Esophagus squamous epithelium (tissue), 4 donors: ENCODE results near the gene MAP7D1.

Source experiments
- POLR2A ChIP-seq, 4 donors: fragments of 450-650 bp; IDR thresholded peaks; one replicate each; pipeline ENCODE4 v1.6.1; 2017; ENCODE audit warnings: antibody characterized with exemption in 4 of 4, mild to moderate bottlenecking in 4 of 4, moderate library complexity in 3 of 4
- TF ChIP-seq, protein P1 (sequence below), 6 experiments: fragments of 450-650 bp in 4 of 6; fragments of 200-600 bp in 2 of 6; sonication (generic) in 2 of 6; IDR thresholded peaks; one replicate each; pipeline ENCODE4 v1.5.1; 2016 to 2019; ENCODE audit warnings: antibody characterized with exemption in 6 of 6, mild to moderate bottlenecking in 4 of 6, moderate library complexity in 4 of 6

GRCh38 chr1:36211307-36211706 is 55.3 kb downstream of the MAP7D1 start:
- TF ChIP-seq, protein P1, sequence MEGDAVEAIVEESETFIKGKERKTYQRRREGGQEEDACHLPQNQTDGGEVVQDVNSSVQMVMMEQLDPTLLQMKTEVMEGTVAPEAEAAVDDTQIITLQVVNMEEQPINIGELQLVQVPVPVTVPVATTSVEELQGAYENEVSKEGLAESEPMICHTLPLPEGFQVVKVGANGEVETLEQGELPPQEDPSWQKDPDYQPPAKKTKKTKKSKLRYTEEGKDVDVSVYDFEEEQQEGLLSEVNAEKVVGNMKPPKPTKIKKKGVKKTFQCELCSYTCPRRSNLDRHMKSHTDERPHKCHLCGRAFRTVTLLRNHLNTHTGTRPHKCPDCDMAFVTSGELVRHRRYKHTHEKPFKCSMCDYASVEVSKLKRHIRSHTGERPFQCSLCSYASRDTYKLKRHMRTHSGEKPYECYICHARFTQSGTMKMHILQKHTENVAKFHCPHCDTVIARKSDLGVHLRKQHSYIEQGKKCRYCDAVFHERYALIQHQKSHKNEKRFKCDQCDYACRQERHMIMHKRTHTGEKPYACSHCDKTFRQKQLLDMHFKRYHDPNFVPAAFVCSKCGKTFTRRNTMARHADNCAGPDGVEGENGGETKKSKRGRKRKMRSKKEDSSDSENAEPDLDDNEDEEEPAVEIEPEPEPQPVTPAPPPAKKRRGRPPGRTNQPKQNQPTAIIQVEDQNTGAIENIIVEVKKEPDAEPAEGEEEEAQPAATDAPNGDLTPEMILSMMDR (IDR thresholded peaks at IDR 0.05), result no peak
- TF ChIP-seq POLR2A (IDR thresholded peaks at IDR 0.05), result no peak
